Activated T-helper 2 cell treated with anti-CD3 and anti-CD28 coated beads, Interferon-gamma antibody, Interleukin-2, Interleukin-4, amounts not matched to agents 10 μg/mL and 5 μg/mL and 100 μg/mL, durations not matched to agents 14 hours and 24 hours and 36 hours (primary cell): ENCODE results near the gene GPC6. TPM values are rescaled to one million over a fixed set of nuclear protein-coding genes. Genes with fewer than 3 reads are reported as not detected.

ENCODE experiments used
- DNase-seq: peaks from one replicate; pipeline ENCODE4 v3.0.0; 2021; ENCODE audit warnings: low spot score
- H3K27ac Mint-ChIP-seq: one replicate; pipeline ENCODE4 v1.8.0; 2021; ENCODE audit warnings: mixed read lengths
- H3K27me3 Mint-ChIP-seq: one replicate; pipeline ENCODE4 v1.8.0; 2021; ENCODE audit warnings: low read depth, mixed read lengths
- H3K36me3 Mint-ChIP-seq: one replicate; pipeline ENCODE4 v1.8.0; 2021; ENCODE audit warnings: low read depth, mixed read lengths
- H3K4me1 Mint-ChIP-seq: one replicate; pipeline ENCODE4 v1.8.0; 2021; ENCODE audit warnings: low read depth, mixed read lengths
- H3K4me3 Mint-ChIP-seq: one replicate; pipeline ENCODE4 v1.8.0; 2021; ENCODE audit warnings: low read depth, mild to moderate bottlenecking, moderate library complexity, mixed read lengths
- H3K9me3 Mint-ChIP-seq: one replicate; pipeline ENCODE4 v1.8.0; 2021; ENCODE audit warnings: mixed read lengths
- intact Hi-C: fragments of 100-400 bp; cut with micrococcal nuclease; formaldehyde crosslinking; loops from one replicate; pipeline ENCODE4 v1.15.1; 2023
- total RNA-seq: library from RNA; stranded (reverse); gene quantifications from 2 replicates; pipeline ENCODE4 v1.2.3, GENCODE V29; 2022

GPC6 gene
- total RNA-seq, 1 donor from 2014 or later = not detected

GRCh38 chr13:94362411-94362909, 1135.9 kb downstream of the GPC6 start:
- intact Hi-C loops = loop anchor here (5.0 kb wide), 1 partner anchor 170 kb away; no protein-coding TSS in a partner anchor
- no peak overlapping the region for H3K4me3 Mint-ChIP-seq
- peak; percentile 42 for DNase-seq
- H3K27ac Mint-ChIP-seq = no peak overlapping the region
- H3K4me1 Mint-ChIP-seq = no peaks in the 10 kb centered on the region
- H3K9me3 Mint-ChIP-seq = no peaks in the 10 kb centered on the region
- H3K36me3 Mint-ChIP-seq = no peaks in the 10 kb centered on the region
- peaks cover 2% of the 10 kb centered on the region for H3K27me3 Mint-ChIP-seq

DNA sequence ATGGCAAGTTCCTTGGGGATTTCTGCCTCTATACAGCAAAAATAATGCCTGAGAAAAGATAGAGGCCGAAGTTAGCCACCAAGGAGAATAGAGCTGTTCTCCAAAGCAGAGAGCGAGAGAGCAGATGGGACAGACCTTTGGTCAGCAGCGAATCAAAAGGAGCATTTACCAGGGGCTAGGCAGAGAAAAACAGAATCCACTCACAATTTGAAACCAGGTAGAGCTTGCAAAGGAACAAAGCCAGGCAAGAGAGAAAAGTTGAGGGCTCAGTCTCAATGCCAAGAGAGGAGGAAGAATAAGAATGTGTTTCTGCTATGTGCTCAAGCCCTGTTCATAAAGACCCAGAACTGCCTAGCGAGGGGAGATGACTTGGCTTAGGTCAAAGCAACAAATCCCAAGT, 1140.1 kb downstream of the GPC6 start:
- DNase-seq = no peak
- intact Hi-C loops = no loop called here
- H3K36me3 Mint-ChIP-seq = no peaks in the 10 kb centered on the region

GRCh38 chr13:94369972-94370436, 1143.4 kb downstream of the GPC6 start:
- no peak for DNase-seq
- H3K27me3 Mint-ChIP-seq = peaks cover 4% of the 10 kb centered on the region
- no peaks in the 10 kb centered on the region for H3K36me3 Mint-ChIP-seq
- intact Hi-C loops = no loop called here
- H3K4me1 Mint-ChIP-seq = no peaks in the 10 kb centered on the region
- H3K27ac Mint-ChIP-seq = no peak overlapping the region
- no peaks in the 10 kb centered on the region for H3K9me3 Mint-ChIP-seq
- no peak overlapping the region for H3K4me3 Mint-ChIP-seq

More for the DNA sequence above, 1140.1 kb downstream of the GPC6 start:
- Mint-ChIP-seq H3K27me3 (peaks cover 4% of the 10 kb centered on the region), H3K4me1 (no peaks in the 10 kb centered on the region), H3K9me3 (no peaks in the 10 kb centered on the region), H3K27ac (no peak overlapping the region), H3K4me3 (no peak overlapping the region)

- Mint-ChIP-seq H3K4me1 (no peaks in the 10 kb centered on the region), H3K9me3 (no peaks in the 10 kb centered on the region), H3K27ac (no peak overlapping the region), H3K36me3 (no peaks in the 10 kb centered on the region), H3K27me3 (peaks cover 2% of the 10 kb centered on the region), H3K4me3 (no peak overlapping the region)
- intact Hi-C loops = no loop called here
- no peak for DNase-seq
Observed at GRCh38 chr13:94371855-94372254, 1145.2 kb downstream of the GPC6 start.

DNA sequence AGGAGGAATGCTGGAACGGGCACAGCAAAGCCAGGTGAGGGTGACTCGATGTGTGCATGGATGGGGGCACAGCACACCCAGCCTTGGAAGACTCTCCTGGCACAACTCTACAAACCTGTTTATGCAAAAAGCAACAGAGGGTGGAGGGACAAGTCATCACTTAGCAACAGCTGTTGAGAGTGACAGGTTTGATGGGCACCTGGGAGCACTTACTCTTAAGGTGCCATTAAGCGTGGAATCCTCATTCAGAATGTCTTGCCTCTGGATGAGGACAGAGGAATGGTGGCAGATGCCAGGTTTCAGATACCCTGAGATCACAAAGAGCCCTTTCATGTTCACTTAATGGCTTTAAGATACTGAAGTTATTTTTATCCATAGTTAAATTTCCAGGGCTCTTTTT, 1155.9 kb downstream of the GPC6 start:
- no peak overlapping the region for H3K4me3 Mint-ChIP-seq
- H3K36me3 Mint-ChIP-seq = no peaks in the 10 kb centered on the region
- H3K4me1 Mint-ChIP-seq = no peaks in the 10 kb centered on the region
- DNase-seq = no peak
- H3K27me3 Mint-ChIP-seq = no peaks in the 10 kb centered on the region
- H3K27ac Mint-ChIP-seq = no peak overlapping the region
- no peaks in the 10 kb centered on the region for H3K9me3 Mint-ChIP-seq
- intact Hi-C loops = no loop called here

- H3K27me3 Mint-ChIP-seq = no peaks in the 10 kb centered on the region
- H3K9me3 Mint-ChIP-seq = no peaks in the 10 kb centered on the region
- no peak overlapping the region for H3K27ac Mint-ChIP-seq
- H3K36me3 Mint-ChIP-seq = no peaks in the 10 kb centered on the region
- no peak overlapping the region for H3K4me3 Mint-ChIP-seq
- no peak for DNase-seq
- no peaks in the 10 kb centered on the region for H3K4me1 Mint-ChIP-seq
- intact Hi-C loops = no loop called here
Observed at GRCh38 chr13:94382960-94383359, 1156.4 kb downstream of the GPC6 start.

DNA sequence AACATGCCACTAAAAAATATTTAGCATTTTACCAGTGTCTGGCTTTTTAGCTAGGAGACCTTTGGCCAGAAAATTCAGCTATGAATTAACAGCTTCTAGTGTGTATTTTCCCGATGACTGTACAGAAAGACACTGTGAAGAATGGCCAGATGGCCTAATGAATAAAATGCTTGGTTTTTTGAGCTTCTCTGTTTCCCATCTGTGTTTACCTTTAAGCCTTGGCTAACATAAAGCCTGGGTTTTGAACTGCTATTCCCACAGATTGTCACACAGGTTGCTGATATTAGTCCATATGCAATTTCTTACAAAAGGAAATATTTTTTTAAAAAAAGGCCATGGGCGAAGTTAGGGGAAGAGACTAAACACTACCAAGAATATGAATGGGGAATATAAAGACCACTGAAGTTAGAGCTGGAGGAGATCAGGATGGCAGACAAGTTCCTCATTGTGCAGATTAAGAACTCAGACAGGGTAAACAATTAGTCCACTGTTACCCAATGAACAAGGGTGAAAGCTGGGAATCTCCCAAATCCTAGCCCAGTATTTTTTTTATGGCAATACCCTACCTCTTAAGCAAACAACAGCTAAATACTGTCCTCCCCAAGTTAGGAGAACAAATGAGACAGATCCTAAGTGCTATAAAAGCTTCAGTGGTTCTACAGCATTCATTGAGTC, 1157.8 kb downstream of the GPC6 start:
- no peak overlapping the region for H3K27ac Mint-ChIP-seq
- H3K4me1 Mint-ChIP-seq = no peaks in the 10 kb centered on the region
- no peak for DNase-seq
- intact Hi-C loops = no loop called here
- H3K36me3 Mint-ChIP-seq = no peaks in the 10 kb centered on the region
- no peaks in the 10 kb centered on the region for H3K9me3 Mint-ChIP-seq
- no peak overlapping the region for H3K4me3 Mint-ChIP-seq
- no peaks in the 10 kb centered on the region for H3K27me3 Mint-ChIP-seq

DNA sequence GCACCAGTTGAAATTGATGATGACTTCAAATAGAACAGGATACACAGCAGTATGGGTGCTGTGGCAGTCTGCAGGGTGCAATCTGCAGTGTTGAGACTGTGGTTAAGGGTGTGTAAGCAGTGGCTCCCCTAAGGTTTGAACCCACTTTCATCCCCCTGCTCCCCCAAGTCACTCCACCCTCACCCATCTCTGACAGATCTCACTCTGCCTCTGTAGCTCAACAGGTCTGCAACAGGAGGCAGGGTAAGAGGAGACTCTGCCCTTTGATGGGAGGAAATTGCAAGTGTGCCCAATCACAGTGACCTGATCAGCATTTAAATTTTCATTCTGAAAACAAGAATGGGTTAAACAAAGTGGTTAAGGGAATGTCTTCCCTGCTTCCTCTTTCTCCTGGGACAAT, 1160.4 kb downstream of the GPC6 start:
- no peak for DNase-seq
- intact Hi-C loops = no loop called here

DNA sequence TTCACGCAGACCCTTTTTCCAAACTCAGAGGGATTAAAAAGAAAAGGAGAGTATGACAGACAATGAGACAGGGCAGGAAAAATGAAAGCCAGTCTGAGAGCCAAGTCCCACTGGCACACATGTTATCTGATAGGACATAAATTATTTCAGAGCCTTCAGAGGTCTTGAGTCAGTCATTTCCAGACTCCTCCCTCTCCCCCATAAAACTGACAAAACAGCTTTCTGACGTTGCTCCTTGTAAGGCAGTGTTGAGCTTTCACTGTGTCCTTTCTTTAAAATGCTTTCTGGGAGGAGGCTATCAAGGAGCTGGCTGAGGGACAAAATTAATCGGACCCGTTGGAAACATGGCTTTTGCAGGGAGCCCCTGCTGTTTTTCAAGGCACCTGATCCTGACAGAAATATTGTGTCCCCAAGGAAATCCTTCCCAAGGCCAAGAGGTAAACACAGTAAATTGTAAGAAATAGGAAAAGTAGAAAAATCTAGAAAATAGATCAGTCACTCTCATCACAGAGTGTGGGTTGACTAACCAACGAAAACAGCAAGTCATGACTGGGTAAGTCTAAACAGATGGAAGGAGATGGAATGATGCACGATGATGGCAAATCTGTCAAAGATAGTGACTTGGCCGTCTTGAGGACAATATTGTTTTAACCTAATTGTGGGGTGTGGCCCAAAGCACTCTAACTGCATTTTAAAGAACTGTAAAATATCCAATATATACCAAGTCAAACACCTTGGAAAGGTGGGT, 1163.2 kb downstream of the GPC6 start:
- no peaks in the 10 kb centered on the region for H3K36me3 Mint-ChIP-seq
- no peaks in the 10 kb centered on the region for H3K4me1 Mint-ChIP-seq
- no peaks in the 10 kb centered on the region for H3K27me3 Mint-ChIP-seq
- H3K4me3 Mint-ChIP-seq = no peak overlapping the region
- DNase-seq = no peak
- H3K9me3 Mint-ChIP-seq = no peaks in the 10 kb centered on the region
- no peak overlapping the region for H3K27ac Mint-ChIP-seq
- intact Hi-C loops = no loop called here

More for the DNA sequence above, 1160.4 kb downstream of the GPC6 start:
- H3K36me3 Mint-ChIP-seq = no peaks in the 10 kb centered on the region
- H3K4me1 Mint-ChIP-seq = no peaks in the 10 kb centered on the region
- no peak overlapping the region for H3K4me3 Mint-ChIP-seq
- H3K27ac Mint-ChIP-seq = no peak overlapping the region
- no peaks in the 10 kb centered on the region for H3K27me3 Mint-ChIP-seq
- no peaks in the 10 kb centered on the region for H3K9me3 Mint-ChIP-seq

DNA sequence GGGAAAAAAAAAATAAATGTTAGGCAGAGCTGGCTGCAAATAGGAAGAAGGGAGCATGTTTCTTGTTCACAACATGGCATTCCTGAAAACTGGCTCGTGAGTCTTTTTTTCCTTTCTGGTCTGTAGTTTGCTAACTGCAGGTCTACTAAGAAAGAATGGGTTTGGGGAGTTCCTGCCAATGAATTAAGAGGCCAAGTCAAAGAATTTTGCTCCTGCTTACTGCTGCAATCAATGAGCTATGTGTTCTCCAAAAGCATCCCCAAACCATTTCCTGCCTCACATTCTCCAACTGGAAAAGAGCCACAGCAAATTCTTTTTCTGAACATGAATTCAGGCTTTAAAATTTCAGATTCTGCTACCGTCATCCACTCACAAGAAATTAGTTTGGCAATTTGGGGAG, 1164.3 kb downstream of the GPC6 start:
- H3K27ac Mint-ChIP-seq = no peak overlapping the region
- H3K4me1 Mint-ChIP-seq = no peaks in the 10 kb centered on the region
- H3K9me3 Mint-ChIP-seq = no peaks in the 10 kb centered on the region
- H3K27me3 Mint-ChIP-seq = no peaks in the 10 kb centered on the region
- DNase-seq = no peak
- no peaks in the 10 kb centered on the region for H3K36me3 Mint-ChIP-seq
- intact Hi-C loops = no loop called here
- no peak overlapping the region for H3K4me3 Mint-ChIP-seq

DNA sequence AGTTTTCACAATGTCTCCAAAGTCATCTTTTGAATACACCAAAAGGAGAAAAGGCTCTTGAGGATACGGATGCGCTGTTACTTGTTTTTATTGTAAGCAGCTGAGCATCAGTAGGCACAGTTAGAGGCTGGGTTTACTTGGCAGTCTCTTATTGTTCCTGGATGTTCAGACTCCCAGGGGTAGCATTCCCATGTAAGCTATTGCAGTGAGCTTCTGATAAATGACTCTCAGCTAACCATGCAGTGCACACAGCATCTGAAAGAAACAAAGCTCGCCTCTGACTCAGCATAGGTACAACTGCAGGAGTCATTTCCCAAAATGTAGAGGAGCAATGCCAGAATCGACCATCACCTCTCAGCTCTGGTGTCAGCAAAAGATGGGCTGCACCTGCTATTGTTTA, 1168.1 kb downstream of the GPC6 start:
- Mint-ChIP-seq H3K27me3 (no peaks in the 10 kb centered on the region), H3K4me1 (no peaks in the 10 kb centered on the region), H3K27ac (no peak overlapping the region), H3K4me3 (no peak overlapping the region), H3K9me3 (no peaks in the 10 kb centered on the region), H3K36me3 (no peaks in the 10 kb centered on the region)
- intact Hi-C loops = no loop called here
- DNase-seq = no peak

GRCh38 chr13:94395860-94396259, 1169.3 kb downstream of the GPC6 start:
- Mint-ChIP-seq H3K27me3 (no peaks in the 10 kb centered on the region), H3K27ac (no peak overlapping the region), H3K9me3 (no peaks in the 10 kb centered on the region), H3K4me1 (no peaks in the 10 kb centered on the region), H3K4me3 (no peak overlapping the region), H3K36me3 (no peaks in the 10 kb centered on the region)
- DNase-seq = no peak
- intact Hi-C loops = no loop called here

DNA sequence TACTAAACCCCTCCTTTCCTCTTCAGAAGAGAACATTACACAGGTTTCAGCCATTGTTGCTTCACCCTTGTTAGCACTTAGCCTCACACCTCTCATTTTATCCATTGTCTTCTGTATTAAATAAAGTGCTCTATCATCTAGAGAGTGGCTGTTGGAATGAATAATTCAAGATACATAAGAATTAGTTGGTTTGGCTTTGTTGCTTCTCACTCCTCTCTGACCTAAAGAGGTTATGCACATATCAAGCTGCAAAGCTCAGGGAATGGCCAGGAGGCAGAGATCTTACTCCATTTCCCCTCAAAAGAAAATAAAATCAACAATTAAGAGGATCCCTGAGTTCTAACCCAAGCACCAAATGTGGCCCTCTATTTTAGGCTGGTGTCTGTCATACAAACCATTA, 1173.2 kb downstream of the GPC6 start:
- Mint-ChIP-seq H3K36me3 (no peaks in the 10 kb centered on the region), H3K4me3 (no peak overlapping the region), H3K4me1 (no peaks in the 10 kb centered on the region), H3K27me3 (no peaks in the 10 kb centered on the region), H3K27ac (no peak overlapping the region), H3K9me3 (no peaks in the 10 kb centered on the region)
- intact Hi-C loops = no loop called here
- DNase-seq = no peak
